Suppressor macrophage (primary cell): ENCODE measurements around the gene DIPK2A.

Experiments used
- DNase-seq, 4 experiments: peaks; one replicate each; pipeline ENCODE4 v3.0.0-alpha.2; 2020 to 2022
- total RNA-seq, 17 experiments: gene quantifications; one replicate each; lab custom pipeline; 2026; ENCODE audit warnings: mixed read lengths in 6 of 17, inconsistent platforms in 3 of 17; lab: John Stamatoyannopoulos, UW

DIPK2A gene
- total RNA-seq: 14.2 to 92.5 (median 51.1) reads per million in 17 experiments

- DNase-seq: peak; percentile 96 to 98 (median 98)
These were observed at the start of gene DIPK2A for GRCh38 chr3:143971359-143972154. TSS of gene DIPK2A (plus strand) at chr3:143971823. CDS start at chr3:143972333, 510 bp downstream.

GRCh38 chr3:143924522-143925285 lies 46.9 kb upstream of the DIPK2A start:
- DNase-seq: no peak

- no peak for DNase-seq
These were observed 43.6 kb upstream of the DIPK2A start for GRCh38 chr3:143928056-143928455.

- no peak for DNase-seq
These were observed 42.9 kb upstream of the DIPK2A start for GRCh38 chr3:143928541-143929255.

GRCh38 chr3:143934791-143935190 lies 36.8 kb upstream of the DIPK2A start:
- DNase-seq: no peak

GRCh38 chr3:143935678-143936077 lies 35.9 kb upstream of the DIPK2A start:
- no peak for DNase-seq

GRCh38 chr3:143950810-143951209 lies 20.8 kb upstream of the DIPK2A start:
- no peak for DNase-seq

- peak; percentile 53 to 72 (median 60) for DNase-seq
These were observed 20.2 kb upstream of the DIPK2A start for GRCh38 chr3:143951351-143951971.

- no peak for DNase-seq
These were observed 19.0 kb upstream of the DIPK2A start for GRCh38 chr3:143952569-143953072.

GRCh38 chr3:143955113-143955512 lies 16.5 kb upstream of the DIPK2A start:
- no peak for DNase-seq

GRCh38 chr3:143956838-143957237 lies 14.8 kb upstream of the DIPK2A start:
- DNase-seq: no peak

- DNase-seq: no peak
These were observed 14.2 kb upstream of the DIPK2A start for GRCh38 chr3:143957453-143957852.

- no peak for DNase-seq
These were observed 12.7 kb upstream of the DIPK2A start for GRCh38 chr3:143958966-143959365.

GRCh38 chr3:143961342-143961741 lies 10.3 kb upstream of the DIPK2A start:
- DNase-seq: no peak

- peak; percentile 9 to 50 (median 42) for DNase-seq
These were observed 7.7 kb upstream of the DIPK2A start for GRCh38 chr3:143963946-143964345.

GRCh38 chr3:143970773-143971358 lies 757 bp upstream of the DIPK2A start:
- DNase-seq: peak in 3 of 4 experiments; percentile 59 to 81 (median 65)

- DNase-seq: no peak
These were observed 507 bp downstream of the DIPK2A start for GRCh38 chr3:143972155-143972504.

GRCh38 chr3:143972505-143973258 lies 1.1 kb downstream of the DIPK2A start:
- peak; percentile 84 to 93 (median 90) for DNase-seq

GRCh38 chr3:143973259-143974021 lies 1.8 kb downstream of the DIPK2A start:
- DNase-seq: peak; percentile 15 to 82 (median 53)
